Testis (tissue), 2 donors: ENCODE measurements around the gene GABBR2.

Experiments used
- CTCF ChIP-seq, 3 experiments: fragments of 450-650 bp in 2 of 3; fragments of 200-600 bp in 1 of 3; sonication (generic) in 1 of 3; IDR thresholded peaks; one replicate each; pipeline ENCODE4 v1.5.1; 2016 to 2019; ENCODE audit warnings: antibody characterized with exemption in 3 of 3, mild to moderate bottlenecking in 2 of 3, moderate library complexity in 1 of 3
- POLR2A ChIP-seq: fragments of 450-650 bp; IDR thresholded peaks from one replicate; pipeline ENCODE4 v1.6.1; 2017; ENCODE audit warnings: antibody characterized with exemption, mild to moderate bottlenecking, moderate library complexity

- TF ChIP-seq CTCF (IDR thresholded peaks at IDR 0.05), result no peak
- TF ChIP-seq POLR2A, result no peak
Measured at GRCh38 chr9:98742325-98743280, 33.9 kb upstream of the GABBR2 start.
